GM19397 (cell line): Measurements from ENCODE around the gene RNU11.
"Not testable (repeated sequence)": the region's sequence is repeated elsewhere in the genome, so short reads cannot be mapped to it uniquely, and the experiment has no call there.

Experiments used
- ATAC-seq: cut with Tn5 transposase; IDR thresholded peaks from one replicate; pipeline ENCODE4 v1.9.1; 2021; ENCODE audit warnings: mild to moderate bottlenecking, moderate library complexity; ENCODE audit not compliant: unreplicated experiment

Gene RNU11

DNA sequence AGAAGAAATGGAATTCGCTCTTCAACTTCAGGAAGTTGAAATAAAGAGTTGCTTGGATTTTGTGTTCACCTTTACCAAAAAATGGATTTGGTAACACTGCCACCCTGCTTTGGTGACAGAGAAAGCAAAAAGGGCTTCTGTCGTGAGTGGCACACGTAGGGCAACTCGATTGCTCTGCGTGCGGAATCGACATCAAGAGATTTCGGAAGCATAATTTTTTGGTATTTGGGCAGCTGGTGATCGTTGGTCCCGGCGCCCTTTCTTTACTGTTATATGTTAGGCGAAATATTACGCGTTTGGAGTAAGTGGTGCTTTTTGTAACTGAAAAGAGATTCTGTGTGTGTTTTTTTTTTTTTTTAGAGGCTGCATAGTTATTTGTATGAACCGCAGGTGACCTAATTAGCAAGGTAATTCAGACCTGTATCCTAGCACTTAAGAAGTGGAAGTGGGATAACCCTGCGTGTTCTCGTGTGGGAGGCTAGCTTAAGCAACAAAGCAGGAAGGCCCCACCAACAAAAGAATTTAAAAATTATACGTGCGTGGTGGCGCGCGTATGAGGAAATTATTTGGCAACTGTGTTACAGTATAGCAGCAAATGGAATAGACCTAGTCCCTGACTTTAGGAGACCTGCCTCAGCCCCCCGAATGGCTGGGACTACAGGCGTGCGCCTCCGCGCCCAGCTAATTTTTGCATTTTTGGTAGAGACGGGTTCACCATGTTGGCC, at the start of gene RNU11:
RNU11 (plus strand) TSS at position 127 of the 725 bp plus-strand sequence.
- peak; percentile 75 for ATAC-seq

DNA sequence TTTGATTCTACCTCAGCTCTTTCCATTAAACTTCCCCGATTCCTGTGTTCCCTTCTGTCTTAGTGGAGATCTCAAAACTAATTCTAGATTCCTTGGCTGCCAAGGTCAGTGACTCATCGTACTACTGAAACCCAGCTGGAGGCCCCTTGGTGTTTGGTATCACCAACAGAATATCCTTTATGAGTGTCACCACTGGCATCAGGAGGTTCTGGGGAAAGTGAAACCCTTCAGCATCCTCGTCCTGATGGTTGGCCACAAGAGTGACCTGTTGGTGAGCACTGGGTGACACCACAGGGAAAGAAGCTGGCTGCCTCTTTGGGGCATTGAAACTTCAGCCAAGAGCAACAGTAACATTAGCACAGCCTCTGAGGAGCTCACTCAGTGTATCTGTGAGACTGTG, 46.7 kb upstream of the RNU11 start:
- no peak for ATAC-seq

GRCh38 chr1:28602536-28603439, 45.6 kb upstream of the RNU11 start:
- no peak for ATAC-seq

GRCh38 chr1:28604411-28604810, 44.0 kb upstream of the RNU11 start:
- no peak for ATAC-seq

DNA sequence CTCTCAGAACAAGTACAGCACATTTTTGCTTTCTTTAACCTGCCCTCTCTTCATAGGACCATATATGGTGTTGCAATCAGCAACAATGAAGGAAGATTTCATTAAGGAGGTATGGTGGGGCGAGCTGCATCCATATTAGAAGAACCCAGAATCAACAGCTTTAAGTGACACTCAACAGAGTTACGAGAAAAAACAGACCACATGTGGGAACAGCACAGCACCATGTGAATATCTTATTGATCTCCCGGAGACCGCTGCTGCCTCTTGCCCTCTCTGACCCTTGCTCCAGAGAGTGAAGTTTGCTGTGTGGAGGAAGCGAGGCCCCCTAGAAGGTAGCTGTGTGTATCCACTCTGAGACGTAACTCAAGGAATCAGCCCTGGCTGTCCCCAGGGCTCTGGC, 43.4 kb upstream of the RNU11 start:
- ATAC-seq: no peak

DNA sequence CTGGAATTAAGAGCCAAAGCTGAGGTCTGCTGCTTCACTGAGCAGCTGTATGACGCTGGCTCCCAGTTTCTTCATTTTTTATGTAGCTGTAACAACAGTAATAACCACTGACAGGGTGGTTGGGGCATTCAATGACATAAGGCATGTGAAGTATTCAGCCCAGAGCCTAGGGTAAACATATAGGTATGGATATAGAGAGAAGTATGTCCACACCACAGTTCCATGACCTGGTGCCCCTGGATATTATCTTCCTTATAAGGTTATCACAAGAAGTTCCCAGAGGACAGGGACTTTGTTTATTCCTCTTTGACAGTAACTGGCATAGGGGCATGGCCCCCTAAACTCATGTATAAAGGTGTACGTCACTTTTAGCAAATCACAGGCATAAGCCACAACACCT, 41.6 kb upstream of the RNU11 start:
- no peak for ATAC-seq

DNA sequence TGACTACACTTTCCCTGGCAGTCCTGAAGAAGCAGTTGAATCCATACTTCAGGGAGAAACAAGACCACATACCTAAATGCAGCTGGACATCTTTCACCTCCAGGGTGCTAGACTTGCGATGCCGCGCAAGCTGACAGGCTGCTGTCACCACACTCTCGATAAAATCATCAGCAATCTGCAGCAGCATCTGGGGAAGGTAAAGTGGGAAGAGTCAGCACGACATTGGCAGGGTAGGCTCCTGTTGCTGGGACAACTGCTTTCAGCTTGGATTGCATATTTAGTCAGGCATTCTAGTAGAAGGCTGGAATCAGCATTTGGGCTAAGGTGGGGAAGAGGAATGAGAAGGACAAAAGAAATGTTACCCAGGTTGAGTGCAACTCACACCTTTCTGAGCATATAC, 35.2 kb upstream of the RNU11 start:
- ATAC-seq: no peak

GRCh38 chr1:28631713-28632112, 16.7 kb upstream of the RNU11 start:
- ATAC-seq: no peak

- no peak for ATAC-seq
Measured at GRCh38 chr1:28632560-28632959, 15.8 kb upstream of the RNU11 start.

GRCh38 chr1:28640766-28641165, 7.6 kb upstream of the RNU11 start:
- no peak for ATAC-seq

- ATAC-seq: peak; percentile 16
Measured at GRCh38 chr1:28642056-28642846, 6.1 kb upstream of the RNU11 start.

DNA sequence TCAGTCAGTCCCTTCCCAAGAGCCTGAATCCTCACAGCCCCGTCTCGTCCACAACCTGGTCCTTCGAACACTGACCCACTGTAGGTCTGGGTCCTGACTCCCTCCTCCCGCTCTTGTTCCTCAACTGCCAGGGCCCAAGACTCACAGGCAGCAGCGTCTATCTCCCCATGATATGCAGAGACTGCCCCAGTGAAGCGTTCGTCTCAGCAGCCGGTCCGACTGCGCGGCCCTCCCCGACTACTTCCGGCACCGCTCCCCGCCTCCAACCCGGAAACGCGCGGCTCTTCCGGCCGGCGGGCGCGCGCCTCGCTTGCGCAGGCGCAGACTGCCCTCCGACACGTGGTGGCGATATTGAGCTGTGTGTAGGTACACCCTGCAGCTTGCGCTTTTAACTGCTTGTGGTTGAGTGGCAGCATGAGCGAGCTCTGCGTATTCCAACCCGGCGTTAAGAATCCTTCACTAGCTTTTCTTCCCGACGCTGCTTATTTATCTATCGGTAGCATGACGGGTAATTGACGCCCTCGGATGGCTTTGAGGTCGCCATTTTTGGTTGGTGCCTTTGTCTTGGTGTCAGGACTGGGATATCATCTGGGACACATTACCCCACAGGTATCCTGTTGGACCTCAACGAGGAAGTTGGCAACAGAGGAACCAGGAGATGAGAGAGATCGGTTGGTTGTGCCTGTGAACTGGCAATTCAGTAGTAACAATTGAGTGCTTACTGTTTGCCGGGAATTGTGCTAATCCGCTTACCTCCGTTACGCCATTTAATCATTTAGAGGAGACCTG, 5.4 kb upstream of the RNU11 start, which contains the start of gene TAF12:
TAF12 (minus strand) TSS at position 221 of the 789 bp plus-strand sequence. CDS start 20,986 bp downstream, outside the sequence.
- peak; percentile 83 for ATAC-seq

DNA sequence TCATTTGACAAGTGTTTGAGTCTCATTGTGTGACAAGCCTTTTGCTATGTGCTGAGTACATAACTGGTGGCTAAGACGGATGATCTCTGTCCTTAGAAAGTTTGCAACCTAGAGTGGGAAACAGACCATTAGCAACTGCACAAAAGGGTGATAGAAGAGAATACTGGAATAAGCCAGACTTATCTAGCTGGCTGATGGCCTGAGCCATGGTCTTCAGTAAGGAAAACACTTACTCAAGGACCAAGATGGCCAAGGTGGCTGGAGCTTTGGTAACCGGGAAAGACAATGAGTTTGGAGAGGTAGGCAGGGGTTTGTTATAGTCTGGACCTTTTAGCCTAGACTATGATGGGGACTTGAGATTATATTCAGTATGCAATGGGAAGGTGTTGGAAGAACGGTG, 3.9 kb upstream of the RNU11 start:
- ATAC-seq: no peak

- ATAC-seq: not testable (repeated sequence)
Measured at GRCh38 chr1:28645406-28645805, 3.0 kb upstream of the RNU11 start.

DNA sequence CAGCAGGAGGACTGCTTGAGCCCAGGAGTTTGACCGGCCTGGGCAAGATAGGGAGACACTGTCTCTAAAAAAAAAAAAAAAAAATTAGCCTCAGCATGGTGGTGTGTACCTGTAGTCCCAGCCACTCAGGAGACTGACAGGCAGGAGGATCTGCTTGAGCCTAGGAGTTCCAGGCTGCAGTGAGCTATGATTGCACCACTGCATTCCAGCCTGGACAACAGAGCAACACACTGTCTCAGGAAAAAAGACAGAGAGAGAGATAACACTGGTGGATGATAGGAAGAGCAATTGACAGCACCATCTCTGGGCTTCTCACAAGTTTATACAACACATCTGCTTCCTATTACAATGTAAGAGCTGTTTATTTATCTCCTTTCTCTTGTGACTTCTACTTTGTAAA, 2.4 kb upstream of the RNU11 start:
- no peak for ATAC-seq

- peak; percentile 69 for ATAC-seq
Measured at GRCh38 chr1:28648008-28648473, 359 bp upstream of the RNU11 start.

DNA sequence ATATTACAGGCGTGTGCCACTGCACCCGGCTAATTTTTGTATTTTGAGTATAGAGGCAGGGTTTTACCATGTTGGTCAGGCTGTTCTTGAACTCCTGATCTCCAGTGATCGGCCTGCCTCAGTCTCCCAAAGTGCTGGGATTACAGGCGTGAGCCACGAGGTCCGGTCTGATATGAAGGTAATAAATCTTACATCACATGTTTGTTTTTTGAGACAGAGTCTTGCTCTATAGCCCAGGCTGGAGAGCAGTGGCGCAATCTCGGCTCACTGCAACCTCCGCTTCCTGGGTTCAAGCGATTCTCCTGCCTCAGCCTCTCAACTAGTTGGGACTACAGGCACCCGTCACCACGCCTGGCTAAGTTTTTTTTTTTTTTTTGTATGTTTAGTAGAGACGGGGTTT, 4.7 kb downstream of the RNU11 start:
- not testable (repeated sequence) for ATAC-seq

DNA sequence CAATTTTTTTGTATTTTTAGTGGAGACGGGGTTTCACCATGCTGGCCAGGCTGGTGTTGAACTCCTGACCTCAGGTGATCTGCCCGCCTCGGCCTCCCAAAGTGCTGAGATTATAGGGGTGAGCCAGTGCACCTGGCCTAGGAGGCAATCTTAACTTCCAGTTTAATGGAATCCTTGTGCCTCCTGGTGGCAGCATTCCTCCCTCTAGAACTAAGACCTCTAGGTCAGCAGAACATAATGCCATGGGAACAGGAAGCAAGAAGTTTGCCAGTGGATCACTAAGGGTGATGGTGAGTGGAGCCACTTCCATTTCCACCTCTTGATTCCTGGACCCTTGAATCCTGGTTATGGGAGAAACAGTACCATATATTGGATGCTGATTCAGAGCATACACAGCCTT, 5.5 kb downstream of the RNU11 start:
- ATAC-seq: not testable (repeated sequence)

DNA sequence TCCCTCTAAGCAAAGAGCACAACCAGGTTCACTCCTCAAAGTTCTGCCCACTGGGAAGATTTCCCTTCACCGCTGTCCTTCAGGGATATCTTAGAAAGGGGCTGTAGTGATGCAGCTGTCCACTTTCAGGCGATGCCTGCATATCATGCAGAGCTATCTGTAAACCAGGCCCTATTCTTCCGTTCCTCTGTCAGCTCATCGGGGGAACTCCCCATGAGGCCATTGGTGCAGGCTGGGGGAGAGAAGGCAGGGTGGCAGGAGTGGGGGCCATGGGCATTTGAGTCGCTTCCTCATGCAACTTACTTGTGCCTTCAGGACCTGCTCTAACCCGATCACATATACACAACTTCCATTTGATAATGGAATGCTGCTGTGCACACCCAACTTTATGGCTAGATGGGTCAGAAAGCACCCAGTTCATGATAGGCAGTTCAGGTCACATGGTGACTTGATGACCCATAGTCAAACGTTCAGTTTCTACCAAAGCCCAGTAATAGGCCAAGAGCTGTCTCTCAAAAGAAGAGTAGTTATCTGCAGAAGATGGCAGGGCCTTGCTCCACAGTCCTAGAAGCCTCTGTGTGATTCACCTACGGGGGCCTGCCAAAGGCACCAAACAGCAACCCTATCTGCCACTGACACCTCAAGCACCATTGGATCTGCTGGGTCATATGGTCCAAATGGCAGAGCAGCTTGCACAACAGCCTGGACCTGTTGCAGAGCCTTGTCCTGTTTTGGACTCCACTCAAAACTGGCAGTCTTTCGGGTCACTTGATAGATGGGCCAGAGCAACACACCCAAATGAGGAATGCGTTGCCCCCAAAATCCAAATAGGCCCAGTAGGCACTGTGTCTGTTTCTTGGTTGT, 7.3 kb downstream of the RNU11 start:
- ATAC-seq: not testable (repeated sequence)
